Measurements from ENCODE around the gene FRMD1.

- TF ChIP-seq CTCF (conservative IDR thresholded peaks at IDR 0.05; ENCODE audit: low read depth, low read length) (no peak), EZH2 (IDR thresholded peaks at IDR 0.05; ENCODE audit: low read length, unreplicated experiment) (no peak), EZH2phosphoT487 (IDR thresholded peaks at IDR 0.05; ENCODE audit: borderline replicate concordance, low read length) (no peak)
Observed at GRCh38 chr6:168025831-168026710, 52.9 kb downstream of the FRMD1 start.
